HEK293T (cell line): ENCODE data around the gene OR10AD1.

Source experiments
- BHLHE40 ChIP-seq: fragments of 450-650 bp; IDR thresholded peaks from 2 replicates; pipeline ENCODE4 v1.6.1; 2016; ENCODE audit warnings: mild to moderate bottlenecking, moderate library complexity, borderline replicate concordance
- ELF4 ChIP-seq: fragments of 450-650 bp; IDR thresholded peaks from 2 replicates; pipeline ENCODE4 v1.6.1; 2017; ENCODE audit warnings: antibody characterized with exemption
- FOXM1 ChIP-seq: fragments of 450-650 bp; IDR thresholded peaks from 2 replicates; pipeline ENCODE4 v1.6.1; 2017; ENCODE audit warnings: mild to moderate bottlenecking, borderline replicate concordance
- LEF1 ChIP-seq: fragments of 450-650 bp; IDR thresholded peaks from 2 replicates; pipeline ENCODE4 v1.6.1; 2017; ENCODE audit warnings: mild to moderate bottlenecking, borderline replicate concordance

- TF ChIP-seq BHLHE40, result no peak
- TF ChIP-seq LEF1, result no peak
- no peak for TF ChIP-seq FOXM1
- TF ChIP-seq ELF4, result no peak
Observed at GRCh38 chr12:48201516-48201915, 1.6 kb downstream of the OR10AD1 start.
